ENCODE data around the gene TOP3A. TPM values are rescaled to one million over a fixed set of nuclear protein-coding genes. Genes with fewer than 3 reads are reported as not detected.
"Not testable (repeated sequence)": the region's sequence is repeated elsewhere in the genome, so short reads cannot be mapped to it uniquely, and the experiment has no call there.

The TOP3A gene
- total RNA-seq, 1 donor from 2014 or later = 49.2 TPM

DNA sequence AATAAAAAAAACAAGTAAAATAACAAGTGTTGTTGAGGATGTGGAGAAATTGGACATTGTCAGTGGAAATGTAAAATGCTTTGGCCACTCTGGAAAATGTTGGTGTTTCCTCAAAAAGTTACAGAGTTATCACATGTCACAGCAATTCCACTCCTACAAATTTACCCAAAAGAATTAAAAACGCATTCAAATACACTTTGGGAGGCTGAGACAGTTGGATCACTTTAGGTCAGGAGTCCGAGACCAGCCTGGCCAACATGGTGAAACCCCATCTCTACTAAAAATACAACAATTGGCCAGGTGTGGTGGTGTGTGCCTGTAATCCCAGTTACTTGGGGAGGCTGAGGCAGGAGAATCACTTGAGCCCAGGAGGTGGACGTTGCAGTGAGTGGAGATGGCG is 5.6 kb downstream of the TOP3A start:
- no peak overlapping the region for H3K4me3 ChIP-seq (ENCODE audit: low read depth, low read length)
- TF ChIP-seq, protein P1, sequence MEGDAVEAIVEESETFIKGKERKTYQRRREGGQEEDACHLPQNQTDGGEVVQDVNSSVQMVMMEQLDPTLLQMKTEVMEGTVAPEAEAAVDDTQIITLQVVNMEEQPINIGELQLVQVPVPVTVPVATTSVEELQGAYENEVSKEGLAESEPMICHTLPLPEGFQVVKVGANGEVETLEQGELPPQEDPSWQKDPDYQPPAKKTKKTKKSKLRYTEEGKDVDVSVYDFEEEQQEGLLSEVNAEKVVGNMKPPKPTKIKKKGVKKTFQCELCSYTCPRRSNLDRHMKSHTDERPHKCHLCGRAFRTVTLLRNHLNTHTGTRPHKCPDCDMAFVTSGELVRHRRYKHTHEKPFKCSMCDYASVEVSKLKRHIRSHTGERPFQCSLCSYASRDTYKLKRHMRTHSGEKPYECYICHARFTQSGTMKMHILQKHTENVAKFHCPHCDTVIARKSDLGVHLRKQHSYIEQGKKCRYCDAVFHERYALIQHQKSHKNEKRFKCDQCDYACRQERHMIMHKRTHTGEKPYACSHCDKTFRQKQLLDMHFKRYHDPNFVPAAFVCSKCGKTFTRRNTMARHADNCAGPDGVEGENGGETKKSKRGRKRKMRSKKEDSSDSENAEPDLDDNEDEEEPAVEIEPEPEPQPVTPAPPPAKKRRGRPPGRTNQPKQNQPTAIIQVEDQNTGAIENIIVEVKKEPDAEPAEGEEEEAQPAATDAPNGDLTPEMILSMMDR (conservative IDR thresholded peaks at IDR 0.05; ENCODE audit: low read depth, low read length) = no peak
- no peak for DNase-seq (ENCODE audit: low read depth)

DNA sequence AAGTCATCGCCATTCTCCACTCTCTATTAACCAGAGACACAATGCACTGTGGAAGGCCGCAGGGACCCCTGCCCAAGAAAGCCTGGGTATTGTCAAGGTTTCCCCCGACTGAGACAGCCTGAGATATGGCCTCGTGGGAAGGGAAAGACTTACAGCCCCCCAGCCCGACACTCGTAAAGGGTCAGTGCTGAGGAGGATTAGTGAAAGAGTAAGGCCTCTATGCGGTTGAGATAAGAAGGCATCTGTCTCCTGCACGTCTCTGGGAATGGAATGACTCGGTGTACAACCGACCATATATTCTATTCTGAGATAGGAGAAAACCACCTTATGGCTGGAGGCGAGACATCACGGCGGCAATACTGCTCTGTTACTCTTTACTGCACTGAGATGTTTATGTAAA is 11.6 kb downstream of the TOP3A start:
- not testable (repeated sequence) for DNase-seq (ENCODE audit: low read depth)

DNA sequence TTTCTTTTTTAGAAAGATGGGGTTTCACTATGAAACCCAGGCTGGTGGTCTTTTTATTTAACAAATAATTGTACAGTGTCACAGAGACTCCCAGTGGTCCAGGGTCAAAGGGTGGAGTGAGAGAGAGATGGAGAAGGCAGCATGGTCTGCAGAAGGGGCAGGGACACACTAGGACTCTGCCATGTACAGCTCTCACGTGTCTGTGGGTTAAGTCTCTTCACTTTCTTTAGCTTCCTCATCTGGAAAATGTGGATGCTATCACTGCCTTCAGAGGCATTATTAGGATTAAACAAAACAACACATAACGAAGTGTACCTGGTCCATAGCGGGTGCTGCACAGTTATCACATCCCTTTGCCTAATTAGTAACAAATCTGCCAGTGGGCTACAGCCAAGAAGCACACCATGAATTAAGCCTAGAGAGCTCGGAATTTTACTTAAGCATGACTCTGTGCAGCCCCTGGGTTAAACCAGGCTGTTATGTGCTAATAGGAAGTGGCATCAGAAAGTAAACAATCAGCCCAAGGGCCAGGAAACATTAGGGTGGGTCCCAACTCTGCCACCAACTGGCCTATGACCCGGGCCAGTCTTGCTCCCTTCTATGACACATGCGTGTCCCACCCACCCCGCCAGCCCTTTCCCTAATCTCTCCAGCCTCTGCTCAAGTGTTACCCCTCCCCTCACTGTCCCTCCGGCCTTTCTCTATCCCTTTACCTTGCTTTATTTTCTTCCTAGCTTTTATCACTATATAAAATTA is 13.9 kb downstream of the TOP3A start:
- no peak for DNase-seq (ENCODE audit: low read depth)
- no peak overlapping the region for H3K4me3 ChIP-seq (ENCODE audit: low read depth, low read length)
- TF ChIP-seq, protein P1 (conservative IDR thresholded peaks at IDR 0.05; ENCODE audit: low read depth, low read length) = no peak

More for the DNA sequence above, 11.6 kb downstream of the TOP3A start:
- not testable (repeated sequence) for H3K4me3 ChIP-seq (ENCODE audit: low read depth, low read length)

DNA sequence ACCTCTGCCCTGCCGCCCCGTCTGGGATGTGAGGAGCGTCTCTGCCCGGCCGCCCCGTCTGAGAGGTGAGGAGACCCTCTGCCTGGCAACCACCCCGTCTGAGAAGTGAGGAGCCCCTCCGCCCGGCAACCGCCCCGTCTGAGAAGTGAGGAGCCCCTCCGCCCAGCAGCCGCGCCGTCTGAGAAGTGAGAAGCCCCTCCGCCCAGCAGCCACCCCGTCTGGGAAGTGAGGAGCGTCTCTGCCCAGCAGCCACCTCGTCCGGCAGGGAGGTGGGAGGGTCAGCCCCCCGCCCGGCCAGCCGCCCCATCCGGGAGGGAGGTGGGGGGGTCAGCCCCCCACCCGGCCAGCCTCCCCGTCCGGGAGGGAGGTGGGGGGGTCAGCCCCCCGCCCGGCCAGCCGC is 16.7 kb downstream of the TOP3A start:
- not testable (repeated sequence) for H3K4me3 ChIP-seq (ENCODE audit: low read depth, low read length); DNase-seq (ENCODE audit: low read depth)

DNA sequence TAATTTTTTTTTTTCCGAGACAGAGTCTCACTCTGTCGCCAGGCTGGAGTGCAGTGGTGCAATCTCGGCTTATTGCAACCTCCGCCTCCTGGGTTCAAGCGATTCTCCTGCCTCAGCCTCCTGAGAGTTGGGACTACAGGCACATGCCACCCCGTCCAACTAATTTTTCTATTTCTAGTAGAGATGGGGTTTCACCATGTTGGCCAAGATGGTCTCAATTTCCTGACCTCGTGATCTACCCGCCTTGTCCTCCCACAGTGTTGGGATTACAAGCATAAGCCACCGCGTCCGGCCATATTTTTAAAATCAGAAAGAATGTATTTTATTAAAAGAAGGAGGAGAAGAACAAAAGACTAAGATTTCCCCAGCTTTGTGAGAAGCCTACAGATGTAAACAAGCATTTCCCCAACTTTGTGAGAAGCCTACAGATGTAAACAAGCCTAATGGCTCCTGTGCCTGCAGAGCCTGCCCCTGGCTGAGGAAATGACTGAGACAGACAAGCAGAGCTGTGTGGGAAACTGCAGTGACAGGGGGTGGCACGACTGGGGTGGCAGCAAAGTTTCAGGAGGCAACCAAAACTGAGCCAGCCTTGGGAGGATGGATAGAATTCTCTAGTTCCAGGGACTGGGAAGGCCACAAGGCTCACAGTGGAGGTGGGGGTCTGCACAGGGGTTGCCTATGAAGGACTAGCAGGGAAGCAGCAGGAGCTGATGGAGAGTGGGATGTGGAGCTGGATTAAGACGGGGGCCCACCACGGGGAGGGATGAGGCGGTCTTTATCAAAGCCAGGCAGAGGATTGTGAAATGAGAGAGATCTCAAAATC is 22.9 kb downstream of the TOP3A start:
- DNase-seq (ENCODE audit: low read depth) = no peak
- no peak overlapping the region for H3K4me3 ChIP-seq (ENCODE audit: low read depth, low read length)
- TF ChIP-seq, protein P1 (conservative IDR thresholded peaks at IDR 0.05; ENCODE audit: low read depth, low read length) = no peak

DNA sequence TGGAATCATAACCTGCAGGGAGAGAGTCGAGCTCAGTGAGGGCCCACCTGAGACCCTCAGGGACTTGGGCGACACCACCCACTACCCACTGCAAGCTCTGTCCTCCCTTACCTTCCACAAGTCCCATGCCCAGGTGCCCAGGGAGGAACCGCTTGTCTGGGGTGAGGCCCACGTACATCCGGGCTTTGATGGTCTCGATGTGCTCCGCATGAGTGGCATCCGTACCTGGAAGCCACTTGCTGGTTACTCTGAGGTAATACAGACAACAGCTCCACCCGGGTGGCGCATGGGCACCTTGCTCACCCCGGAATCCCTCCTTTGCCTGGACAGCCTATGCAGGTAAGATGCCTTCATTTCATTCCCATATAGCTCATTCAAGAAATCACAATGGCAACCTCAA is 29.5 kb downstream of the TOP3A start:
- TF ChIP-seq, protein P1 (conservative IDR thresholded peaks at IDR 0.05; ENCODE audit: low read depth, low read length) = no peak
- H3K4me3 ChIP-seq (ENCODE audit: low read depth, low read length) = no peak overlapping the region
- no peak for DNase-seq (ENCODE audit: low read depth)

DNA sequence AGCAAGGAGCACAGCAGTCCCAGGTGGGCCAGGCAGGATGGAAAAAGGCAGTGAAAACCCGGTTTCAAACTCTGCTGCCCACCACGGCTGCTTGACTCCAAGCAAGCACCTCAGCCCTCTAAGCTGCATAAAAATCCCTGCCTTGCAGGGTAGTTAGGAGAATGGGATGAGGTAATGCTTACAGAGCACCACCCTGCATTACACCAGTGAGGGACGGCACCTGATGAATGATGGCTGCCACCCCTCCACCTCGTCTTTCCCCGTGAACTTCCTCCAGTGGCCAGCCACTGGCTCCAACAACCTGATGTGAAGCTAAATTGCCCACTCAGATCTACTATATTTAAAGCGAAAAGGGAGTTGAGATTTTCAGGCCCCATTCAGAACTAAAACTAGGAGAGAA is 33.0 kb downstream of the TOP3A start:
- no peak for DNase-seq (ENCODE audit: low read depth)
- H3K4me3 ChIP-seq (ENCODE audit: low read depth, low read length) = no peak overlapping the region
- TF ChIP-seq, protein P1 (conservative IDR thresholded peaks at IDR 0.05; ENCODE audit: low read depth, low read length) = no peak
